Loucy (cell line): ENCODE results near the gene PPARG.

Experiments used
- CTCF ChIP-seq: fragments of 200-600 bp; sonication (generic); conservative IDR thresholded peaks from 2 replicates; pipeline ENCODE4 v1.5.1; 2014; ENCODE audit warnings: mild to moderate bottlenecking, antibody characterized with exemption, low read length
- EZH2phosphoT487 ChIP-seq: fragments of 200-600 bp; IDR thresholded peaks from 2 replicates; pipeline ENCODE4 v1.6.1; 2018; ENCODE audit warnings: antibody characterized with exemption, mild to moderate bottlenecking, moderate library complexity, borderline replicate concordance

- TF ChIP-seq CTCF (no peak), EZH2phosphoT487 (no peak)
These were observed 23.1 kb downstream of the PPARG start for GRCh38 chr3:12312010-12312409.
